Tibial artery (tissue), 4 donors: ENCODE results near the gene METTL22.

ENCODE experiments used
- DNase-seq, 2 donors: peaks; one replicate each; pipeline ENCODE4 v3.0.0-alpha.2; 2019
- H3K27ac ChIP-seq, 2 donors: fragments of 200-600 bp; sonication (generic) in 1 of 2; 1 replicate in 1 of 2; 2 replicates in 1 of 2; pipeline ENCODE4 v1.5.1; 2018 to 2019; ENCODE audit warnings: mild to moderate bottlenecking in 1 of 2
- H3K27me3 ChIP-seq, 2 donors: fragments of 200-600 bp; sonication (generic) in 1 of 2; one replicate each; pipeline versions ENCODE4 v1.5.1 to v1.6.0; 2016 to 2019
- H3K36me3 ChIP-seq, 3 donors: fragments of 200-600 bp; sonication (generic) in 2 of 3; one replicate each; pipeline ENCODE4 v1.5.1; 2016 to 2019; ENCODE audit warnings: mild to moderate bottlenecking in 2 of 3
- H3K4me1 ChIP-seq, 4 donors: fragments of 200-600 bp; sonication (generic) in 2 of 4; 1 replicate in 3 of 4; 2 replicates in 1 of 4; pipeline ENCODE4 v1.5.1; 2016 to 2019
- H3K4me3 ChIP-seq, 2 donors: fragments of 200-600 bp; sonication (generic) in 1 of 2; 1 replicate in 1 of 2; 2 replicates in 1 of 2; pipeline ENCODE4 v1.5.1; 2018 to 2019; ENCODE audit warnings: mild to moderate bottlenecking in 2 of 2
- H3K9me3 ChIP-seq, 3 donors: fragments of 200-600 bp; sonication (generic) in 1 of 3; one replicate each; pipeline ENCODE4 v1.5.1; 2016 to 2019
- intact Hi-C: fragments of 100-400 bp; cut with DNase I; formaldehyde crosslinking; loops from one replicate; pipeline ENCODE4 v1.15.0; 2023; ENCODE audit warnings: low total_unique reads
- TF ChIP-seq, protein P1 (sequence below), 2 experiments: fragments of 200-600 bp in 1 of 2; fragments of 450-650 bp in 1 of 2; IDR thresholded peaks; one replicate each; pipeline ENCODE4 v1.5.1; 2017 to 2019; ENCODE audit warnings: antibody characterized with exemption in 2 of 2, mild to moderate bottlenecking in 1 of 2, moderate library complexity in 1 of 2

The METTL22 gene

DNA sequence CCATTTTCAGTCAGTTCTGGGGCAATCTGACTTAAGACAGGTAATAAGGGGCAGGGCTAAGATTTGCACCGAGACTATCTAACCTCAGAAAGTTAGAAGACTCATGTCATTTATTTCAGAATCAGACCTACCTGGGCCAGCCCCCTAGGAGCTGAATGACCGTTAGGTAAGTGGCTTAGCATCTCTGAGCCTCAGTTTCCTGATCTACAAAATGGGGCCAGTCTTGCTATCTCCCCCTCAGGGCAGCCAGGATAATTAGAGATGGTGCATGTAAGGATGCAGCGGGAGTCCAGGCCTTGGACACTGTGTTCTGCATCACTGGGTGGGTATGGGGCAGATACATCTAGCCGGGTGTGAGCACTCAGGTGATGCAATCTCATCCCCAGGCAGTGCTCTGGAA is 10.4 kb upstream of the METTL22 start:
- Histone ChIP-seq H3K4me1 (no peaks in the 10 kb centered on the region), H3K27ac (no peak overlapping the region), H3K9me3 (no peaks in the 10 kb centered on the region), H3K27me3 (peaks cover 0 to 5% of the 10 kb centered on the region in 2 donors), H3K36me3 (no peaks in the 10 kb centered on the region), H3K4me3 (no peak overlapping the region)
- TF ChIP-seq, protein P1, sequence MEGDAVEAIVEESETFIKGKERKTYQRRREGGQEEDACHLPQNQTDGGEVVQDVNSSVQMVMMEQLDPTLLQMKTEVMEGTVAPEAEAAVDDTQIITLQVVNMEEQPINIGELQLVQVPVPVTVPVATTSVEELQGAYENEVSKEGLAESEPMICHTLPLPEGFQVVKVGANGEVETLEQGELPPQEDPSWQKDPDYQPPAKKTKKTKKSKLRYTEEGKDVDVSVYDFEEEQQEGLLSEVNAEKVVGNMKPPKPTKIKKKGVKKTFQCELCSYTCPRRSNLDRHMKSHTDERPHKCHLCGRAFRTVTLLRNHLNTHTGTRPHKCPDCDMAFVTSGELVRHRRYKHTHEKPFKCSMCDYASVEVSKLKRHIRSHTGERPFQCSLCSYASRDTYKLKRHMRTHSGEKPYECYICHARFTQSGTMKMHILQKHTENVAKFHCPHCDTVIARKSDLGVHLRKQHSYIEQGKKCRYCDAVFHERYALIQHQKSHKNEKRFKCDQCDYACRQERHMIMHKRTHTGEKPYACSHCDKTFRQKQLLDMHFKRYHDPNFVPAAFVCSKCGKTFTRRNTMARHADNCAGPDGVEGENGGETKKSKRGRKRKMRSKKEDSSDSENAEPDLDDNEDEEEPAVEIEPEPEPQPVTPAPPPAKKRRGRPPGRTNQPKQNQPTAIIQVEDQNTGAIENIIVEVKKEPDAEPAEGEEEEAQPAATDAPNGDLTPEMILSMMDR (IDR thresholded peaks at IDR 0.05) = no peak
- DNase-seq = no peak
- intact Hi-C loops = no loop called here

DNA sequence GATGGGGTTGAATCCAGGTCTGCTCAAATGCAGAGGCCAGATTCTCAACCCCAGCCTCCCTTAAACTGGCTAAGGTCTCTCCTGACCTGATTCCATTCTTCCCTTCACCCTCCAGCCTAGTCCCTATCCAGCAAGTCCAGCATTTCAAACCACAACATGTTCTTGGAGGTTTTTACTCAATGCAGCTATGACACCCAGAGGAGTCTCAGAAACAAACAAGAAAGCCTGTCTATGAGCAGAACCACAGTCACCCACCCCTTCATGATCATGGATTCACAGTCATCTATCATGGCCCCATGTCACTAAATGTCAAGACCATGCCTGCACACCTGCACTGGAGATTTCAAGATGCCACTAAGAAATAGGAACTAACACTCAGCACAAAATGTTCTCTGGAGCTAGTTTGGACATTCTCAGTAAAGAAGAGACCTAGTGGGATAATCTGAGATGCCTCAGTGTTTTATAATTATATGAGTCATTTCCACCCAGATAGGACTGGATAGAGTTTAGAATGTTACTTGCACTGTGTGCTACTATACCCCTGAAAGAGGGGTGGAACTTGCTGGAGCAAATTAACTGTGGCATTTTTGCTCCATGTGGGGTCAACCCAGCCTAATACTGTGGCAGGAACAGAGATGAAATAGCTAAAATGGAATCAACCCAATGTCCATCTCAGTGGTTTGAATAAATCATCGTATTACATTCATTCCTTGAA is 9.5 kb upstream of the METTL22 start:
- TF ChIP-seq, protein P1 (IDR thresholded peaks at IDR 0.05) = no peak
- Histone ChIP-seq H3K27me3 (peaks cover 0 to 5% of the 10 kb centered on the region in 2 donors), H3K36me3 (no peaks in the 10 kb centered on the region), H3K4me1 (no peaks in the 10 kb centered on the region), H3K4me3 (no peak overlapping the region), H3K27ac (no peak overlapping the region), H3K9me3 (no peaks in the 10 kb centered on the region)
- intact Hi-C loops = no loop called here
- DNase-seq = no peak

DNA sequence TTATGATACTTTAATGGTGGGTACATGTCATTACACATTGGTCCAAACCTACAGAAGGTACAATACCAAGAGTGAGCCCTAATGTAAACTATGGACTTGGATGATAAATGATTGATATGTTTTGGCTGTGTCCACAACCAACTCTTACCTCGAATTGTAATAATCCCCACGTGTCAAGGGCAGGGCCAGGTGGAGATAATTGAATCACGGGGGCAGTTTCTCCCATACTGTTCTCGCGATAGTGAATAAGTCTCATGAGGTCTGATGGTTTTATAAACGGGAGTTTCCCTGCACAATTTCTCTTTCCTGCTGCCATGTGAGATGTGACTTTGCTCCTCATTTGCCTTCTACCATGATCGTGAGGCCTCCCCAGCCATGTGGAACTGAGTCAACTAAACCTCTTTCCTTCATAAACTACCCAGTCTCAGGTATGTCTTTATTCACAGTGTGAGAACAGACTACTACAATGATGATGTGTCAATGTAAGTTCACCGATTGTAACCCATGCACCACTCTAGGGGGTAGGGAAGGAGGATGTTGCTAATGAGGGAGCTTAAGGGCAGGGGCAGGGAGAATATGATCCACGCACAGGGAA is 7.0 kb upstream of the METTL22 start:
- no peaks in the 10 kb centered on the region for H3K36me3 ChIP-seq
- no peaks in the 10 kb centered on the region for H3K4me1 ChIP-seq
- H3K27me3 ChIP-seq = peaks cover 0 to 5% of the 10 kb centered on the region in 2 donors
- H3K4me3 ChIP-seq = no peak overlapping the region
- DNase-seq = no peak
- intact Hi-C loops = no loop called here
- H3K27ac ChIP-seq = no peak overlapping the region
- TF ChIP-seq, protein P1 (IDR thresholded peaks at IDR 0.05) = no peak
- no peaks in the 10 kb centered on the region for H3K9me3 ChIP-seq

DNA sequence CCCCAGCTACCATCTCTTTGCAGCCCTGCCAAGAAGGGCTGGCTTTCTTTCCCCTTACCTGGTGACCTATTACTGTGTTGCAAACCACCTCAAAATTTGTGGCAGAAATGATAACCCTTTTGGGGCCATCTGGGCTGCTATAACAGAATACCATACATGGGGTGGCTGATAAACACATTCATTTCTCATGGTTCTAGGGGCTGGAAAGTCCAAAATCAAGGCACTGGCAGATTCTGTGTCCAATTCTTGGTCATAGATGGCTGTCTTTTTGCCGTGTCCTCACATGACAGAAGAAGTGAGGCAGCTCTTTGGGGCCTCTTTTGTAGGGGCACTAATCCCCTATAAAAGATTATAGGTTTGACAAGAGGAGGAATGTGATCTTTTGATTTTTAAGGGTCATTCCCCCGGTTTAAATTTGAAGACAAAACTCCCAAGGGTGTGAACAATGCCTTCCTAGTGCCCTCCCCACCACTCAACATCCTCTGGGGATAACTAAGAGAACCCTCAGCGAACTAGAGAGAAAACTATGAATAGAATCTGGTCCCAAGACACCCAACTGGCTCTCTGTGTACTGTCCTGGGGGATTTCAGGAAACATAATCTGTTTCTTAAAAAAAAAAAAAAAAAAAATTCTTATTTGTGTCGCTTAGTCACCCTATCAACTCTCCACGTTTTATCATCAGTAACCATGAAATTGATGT is 1.7 kb upstream of the METTL22 start:
- H3K4me1 ChIP-seq = peaks cover 0 to 19% (median 11%) of the 10 kb centered on the region in 4 donors
- H3K36me3 ChIP-seq = peaks cover 0 to 5% (median 0%) of the 10 kb centered on the region in 3 donors
- H3K27ac ChIP-seq = no peak overlapping the region
- DNase-seq = no peak
- peaks cover 0 to 5% of the 10 kb centered on the region in 2 donors for H3K27me3 ChIP-seq
- TF ChIP-seq, protein P1 (IDR thresholded peaks at IDR 0.05) = no peak
- intact Hi-C loops = no loop called here
- no peaks in the 10 kb centered on the region for H3K9me3 ChIP-seq
- H3K4me3 ChIP-seq = no peak overlapping the region

DNA sequence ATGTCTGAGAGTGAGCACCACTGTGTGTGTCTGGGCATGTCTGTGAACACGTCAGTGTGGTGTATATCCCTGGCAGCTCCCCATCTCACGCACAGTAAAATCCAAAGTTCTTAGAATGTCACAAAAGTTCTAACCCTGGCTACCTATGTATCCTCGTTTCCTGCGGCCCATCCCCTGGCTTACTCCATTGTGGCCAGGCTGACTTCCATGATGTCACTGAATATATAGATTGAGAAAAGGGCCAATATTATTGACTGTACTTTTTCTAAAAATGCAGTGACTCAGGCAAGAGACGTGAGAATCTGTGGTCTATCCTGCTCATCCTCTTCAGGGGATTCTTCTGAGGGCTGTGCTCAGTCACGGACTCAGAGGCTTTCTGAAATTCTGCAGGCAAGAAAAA is 963 bp upstream of the METTL22 start:
- intact Hi-C loops = no loop called here
- TF ChIP-seq, protein P1 (IDR thresholded peaks at IDR 0.05) = no peak

More for the DNA sequence above, 963 bp upstream of the METTL22 start:
- no peak overlapping the region for H3K4me3 ChIP-seq
- H3K9me3 ChIP-seq = no peaks in the 10 kb centered on the region
- no peak overlapping the region for H3K27ac ChIP-seq
- peaks cover 1 to 9% (median 2%) of the 10 kb centered on the region in 3 donors for H3K36me3 ChIP-seq
- H3K4me1 ChIP-seq = peaks cover 0 to 19% (median 11%) of the 10 kb centered on the region in 4 donors
- DNase-seq = no peak
- peaks cover 0 to 1% of the 10 kb centered on the region in 2 donors for H3K27me3 ChIP-seq
